GM18907 (cell line): ENCODE results near the gene TINAGL1.

Experiments used
- ATAC-seq: cut with Tn5 transposase; IDR thresholded peaks from one replicate; pipeline ENCODE4 v1.9.1; 2021; ENCODE audit warnings: mild to moderate bottlenecking, moderate library complexity; ENCODE audit not compliant: unreplicated experiment

TINAGL1 gene

DNA sequence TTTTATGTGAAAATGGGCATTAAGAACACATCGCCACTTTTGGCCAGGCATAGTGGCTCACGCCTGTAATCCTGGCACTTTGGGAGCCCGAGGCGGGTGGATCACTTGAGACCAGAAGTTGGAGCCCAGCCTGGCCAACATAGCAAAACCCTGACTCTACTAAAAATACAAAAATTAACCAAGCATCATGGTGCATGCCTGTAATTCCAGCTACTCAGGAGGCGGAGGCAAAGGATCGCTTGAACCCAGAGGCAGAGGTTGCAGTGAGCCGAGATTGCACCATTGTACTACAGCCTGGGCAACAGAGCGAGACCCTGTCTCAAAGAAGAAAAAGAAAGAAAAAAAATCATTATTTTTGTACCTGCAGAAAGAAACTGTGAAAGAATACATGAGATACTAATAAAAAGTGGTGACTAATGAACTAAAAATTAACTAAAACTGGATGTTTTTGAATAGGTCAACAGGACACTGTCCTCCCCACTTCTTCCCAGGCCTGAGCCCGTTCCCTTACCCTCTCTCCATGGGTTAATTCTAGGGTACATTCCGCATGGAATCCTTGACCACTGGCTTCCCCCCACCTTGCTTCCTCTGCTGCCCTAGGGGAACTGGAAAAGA lies 8.3 kb upstream of the TINAGL1 start:
- no peak for ATAC-seq

DNA sequence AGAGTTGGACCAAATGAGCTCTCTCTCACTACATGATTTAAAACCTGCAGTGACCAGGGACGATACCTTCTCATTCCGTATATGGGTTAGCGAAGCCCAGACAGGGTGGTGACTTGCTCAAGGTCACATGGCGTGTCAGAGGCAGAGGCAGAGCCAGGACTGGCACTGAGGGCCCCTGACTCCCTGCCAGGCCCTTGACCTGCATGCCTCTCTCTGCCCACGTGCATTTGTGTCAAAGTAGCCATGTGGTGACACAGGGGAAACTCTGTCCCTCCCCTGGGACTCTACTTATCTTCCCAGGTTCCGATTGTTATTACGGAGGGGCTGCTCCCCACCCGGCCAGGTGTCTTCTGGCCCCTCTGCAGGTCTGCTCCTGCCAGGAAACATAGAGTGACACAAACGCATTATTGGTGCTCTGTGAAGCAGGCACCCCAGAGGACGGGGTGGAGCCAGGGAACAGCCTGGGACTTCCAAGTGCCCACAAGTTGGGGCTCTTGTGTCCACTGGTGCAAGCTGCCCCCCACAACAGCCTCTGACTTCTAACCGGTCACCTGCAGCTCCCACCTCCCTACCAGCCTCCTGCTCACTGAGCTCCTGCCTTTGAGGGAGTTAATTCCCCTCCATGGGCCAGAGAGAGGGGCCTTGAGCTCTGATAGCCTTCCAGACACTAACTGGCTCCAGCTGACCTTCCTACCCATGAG lies 7.3 kb upstream of the TINAGL1 start:
- ATAC-seq = no peak

DNA sequence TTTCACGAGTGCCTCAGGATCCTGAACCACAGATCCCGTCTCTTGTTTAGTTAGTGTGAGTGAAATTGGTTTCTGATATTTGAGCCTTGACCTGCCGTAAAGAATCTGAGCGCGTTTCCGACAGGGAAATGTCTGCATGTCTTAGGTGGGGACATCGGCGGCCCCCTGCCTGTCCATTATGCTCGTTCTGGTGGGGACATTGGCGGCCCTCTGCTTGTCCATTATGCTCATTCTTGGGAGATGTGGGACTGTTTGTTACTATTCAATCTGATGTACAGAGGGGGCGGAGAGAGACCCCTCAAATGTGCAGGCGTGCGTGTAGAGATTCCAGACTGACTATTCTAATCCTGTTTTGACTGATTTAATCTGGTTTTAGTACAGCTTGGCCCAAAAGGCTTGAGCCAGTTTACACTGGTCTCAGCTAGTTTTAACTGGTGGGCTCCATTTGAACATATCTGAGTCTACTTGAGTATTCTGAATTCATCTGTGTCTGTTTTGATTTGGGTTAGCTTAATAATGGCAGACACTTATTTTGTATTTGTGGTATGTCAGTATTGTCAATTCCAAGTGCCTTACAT lies 6.6 kb upstream of the TINAGL1 start:
- ATAC-seq = no peak

DNA sequence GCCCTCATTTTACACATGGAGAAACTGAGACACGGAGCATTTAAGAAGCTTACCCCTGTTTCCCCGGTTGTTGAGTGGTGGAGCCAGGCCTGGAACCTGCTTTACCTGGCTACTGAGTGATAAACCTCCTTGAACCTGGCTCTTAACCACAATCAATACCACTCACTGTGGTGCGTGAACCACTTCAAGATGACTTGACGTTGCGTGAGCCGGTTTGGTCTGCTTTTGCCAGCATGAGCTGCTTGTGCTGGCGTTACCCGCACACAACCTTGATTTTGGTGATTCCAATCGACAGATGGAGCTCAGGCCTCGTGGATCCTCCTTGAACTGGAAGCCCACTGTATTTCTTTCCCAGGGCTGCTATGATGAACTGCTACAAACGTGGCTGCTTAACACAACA lies 6.1 kb upstream of the TINAGL1 start:
- no peak for ATAC-seq

DNA sequence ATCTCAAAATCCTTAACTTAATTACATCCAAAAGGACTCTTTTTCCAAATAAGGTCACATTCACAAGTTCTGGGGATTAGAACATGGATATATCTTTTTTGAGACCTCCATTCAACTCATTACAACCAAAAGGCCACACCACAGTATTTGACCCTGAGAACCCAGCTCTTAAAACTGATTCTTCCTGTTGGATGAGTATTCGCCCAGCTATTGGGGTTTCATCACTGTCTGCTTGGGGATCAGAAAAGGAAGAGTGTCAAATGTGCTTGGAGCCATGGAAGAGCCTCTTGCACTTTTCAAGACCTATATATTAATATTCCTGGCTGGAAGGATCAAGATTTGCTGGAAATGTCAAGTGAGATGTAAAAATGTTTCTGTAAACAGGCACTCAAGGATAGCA lies 5.4 kb upstream of the TINAGL1 start:
- no peak for ATAC-seq

DNA sequence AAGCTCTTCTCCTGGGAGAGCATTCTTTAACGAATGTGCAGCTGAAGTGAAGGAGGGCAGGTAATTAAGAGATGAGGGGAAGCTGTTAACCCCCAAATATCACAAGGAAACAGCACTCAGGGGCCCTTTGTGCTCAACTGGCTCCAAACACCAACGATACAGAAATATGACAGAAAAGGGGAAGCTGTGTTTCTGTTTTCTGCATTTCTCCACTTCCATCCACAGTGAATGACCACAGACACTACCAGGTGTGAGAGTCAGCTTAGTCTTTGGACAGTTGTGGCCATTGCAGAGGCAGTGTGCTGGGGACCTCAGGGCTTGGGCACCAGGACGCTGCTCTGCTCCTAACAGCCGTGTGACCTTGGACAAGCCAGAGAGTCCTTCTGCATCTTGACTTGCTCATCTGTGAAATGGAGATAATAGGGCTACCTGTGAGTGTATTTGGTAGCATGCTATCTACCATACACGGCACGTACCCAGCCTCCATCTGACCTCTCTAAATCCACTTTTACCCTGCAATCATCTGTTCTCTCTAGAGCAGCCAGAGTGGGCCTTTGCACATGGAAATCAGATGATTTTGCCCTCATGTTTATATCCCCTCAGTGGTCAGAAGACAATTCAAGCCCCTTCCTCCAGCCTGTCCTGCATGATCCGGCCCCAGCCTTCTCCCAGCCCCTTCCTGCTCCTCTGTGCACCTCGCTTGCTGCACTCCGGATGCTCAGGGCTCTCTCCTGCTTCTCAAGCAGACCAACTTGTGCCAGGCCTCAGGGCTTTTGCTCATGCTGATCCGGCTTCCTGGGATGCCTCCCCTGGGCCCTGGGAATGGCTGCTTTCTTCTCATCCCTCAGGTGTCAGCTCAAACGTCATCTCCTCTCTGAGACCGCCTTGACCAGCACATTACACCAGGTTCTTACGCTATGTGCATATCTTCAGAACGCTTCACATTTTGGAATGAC lies 4.7 kb upstream of the TINAGL1 start:
- no peak for ATAC-seq

DNA sequence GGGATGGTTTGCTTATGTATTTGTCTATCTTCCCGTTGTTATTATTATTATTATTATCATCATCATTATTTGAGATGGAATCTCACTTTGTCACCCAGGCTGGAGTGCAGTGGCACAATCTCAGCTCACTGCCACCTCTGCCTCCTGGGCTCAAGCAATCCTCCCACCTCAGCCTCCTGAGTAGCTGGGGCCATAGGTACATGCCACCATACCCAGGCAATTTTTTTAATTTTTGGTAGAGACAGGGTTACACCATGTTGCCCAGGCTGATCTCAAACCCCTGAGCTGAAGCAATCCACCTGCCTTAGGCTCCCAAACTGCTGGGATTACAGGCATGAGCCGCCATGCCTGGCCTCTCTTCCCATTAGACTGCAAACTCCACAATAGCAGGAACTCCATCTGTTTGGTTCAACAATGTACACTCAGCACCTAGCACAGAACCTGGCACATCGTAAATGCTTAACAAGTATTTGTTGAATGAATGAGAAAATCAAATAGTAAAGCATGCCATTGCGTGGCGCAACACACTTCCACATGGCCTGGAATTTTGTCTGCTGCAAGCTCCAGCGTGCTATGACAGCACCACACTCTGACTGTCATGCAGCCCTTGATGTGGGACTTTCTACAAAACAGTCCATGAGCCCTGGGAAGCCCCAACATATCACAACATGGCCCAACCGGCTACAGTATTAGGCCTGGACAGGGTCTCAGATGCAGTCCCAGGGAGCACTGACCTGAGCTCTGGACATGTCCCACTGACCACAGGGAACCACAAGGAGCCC lies 3.8 kb upstream of the TINAGL1 start:
- no peak for ATAC-seq

DNA sequence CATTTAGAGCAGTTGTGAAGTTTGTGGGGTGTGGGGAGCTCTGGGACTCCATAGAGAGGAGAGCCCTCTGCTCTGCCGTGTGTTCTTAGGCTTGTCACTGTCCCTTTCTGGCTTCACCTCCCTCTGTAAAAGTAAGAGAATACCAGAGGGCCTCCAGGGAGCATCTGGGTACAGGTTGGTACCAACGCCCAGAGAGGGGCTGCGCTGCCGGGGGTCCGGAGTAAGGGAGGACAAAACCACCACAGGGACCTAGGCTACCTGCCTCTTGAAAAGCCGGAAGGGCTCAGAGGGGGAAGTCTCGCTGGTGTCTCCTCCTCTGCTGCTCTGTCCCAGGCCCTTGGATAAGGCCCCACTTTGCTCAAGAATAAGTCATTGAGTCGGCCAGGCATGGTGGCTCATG lies 3.1 kb upstream of the TINAGL1 start:
- ATAC-seq = no peak

DNA sequence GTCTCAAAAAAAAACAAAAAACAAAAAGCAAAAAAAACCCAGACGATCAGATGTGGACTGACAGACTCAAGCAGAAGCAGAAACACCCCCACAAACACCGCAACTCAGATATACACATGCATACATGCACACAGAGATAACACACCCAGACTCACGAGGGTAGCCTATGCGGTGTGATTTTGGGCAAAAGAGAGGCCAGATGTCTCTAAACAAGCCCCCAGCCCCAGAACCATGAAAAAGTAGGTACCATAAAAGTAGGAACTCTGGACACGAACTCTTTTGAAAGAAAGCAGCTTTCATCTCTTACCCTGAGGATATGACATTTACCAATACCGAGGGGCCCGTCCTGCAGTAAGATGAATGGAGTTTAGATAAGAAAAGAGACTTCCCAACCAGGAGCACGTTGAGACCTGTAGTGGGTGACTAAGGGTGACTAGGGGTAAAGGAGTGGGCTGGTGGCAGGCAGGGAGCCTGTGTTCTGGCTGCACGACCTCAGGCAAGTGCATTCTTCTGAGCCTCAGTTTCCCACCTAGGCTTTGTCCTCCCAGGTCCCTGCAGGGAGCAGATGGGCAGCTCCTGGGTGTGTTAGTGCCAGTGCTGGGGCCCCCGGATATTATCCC lies 1.5 kb upstream of the TINAGL1 start:
- ATAC-seq = no peak

DNA sequence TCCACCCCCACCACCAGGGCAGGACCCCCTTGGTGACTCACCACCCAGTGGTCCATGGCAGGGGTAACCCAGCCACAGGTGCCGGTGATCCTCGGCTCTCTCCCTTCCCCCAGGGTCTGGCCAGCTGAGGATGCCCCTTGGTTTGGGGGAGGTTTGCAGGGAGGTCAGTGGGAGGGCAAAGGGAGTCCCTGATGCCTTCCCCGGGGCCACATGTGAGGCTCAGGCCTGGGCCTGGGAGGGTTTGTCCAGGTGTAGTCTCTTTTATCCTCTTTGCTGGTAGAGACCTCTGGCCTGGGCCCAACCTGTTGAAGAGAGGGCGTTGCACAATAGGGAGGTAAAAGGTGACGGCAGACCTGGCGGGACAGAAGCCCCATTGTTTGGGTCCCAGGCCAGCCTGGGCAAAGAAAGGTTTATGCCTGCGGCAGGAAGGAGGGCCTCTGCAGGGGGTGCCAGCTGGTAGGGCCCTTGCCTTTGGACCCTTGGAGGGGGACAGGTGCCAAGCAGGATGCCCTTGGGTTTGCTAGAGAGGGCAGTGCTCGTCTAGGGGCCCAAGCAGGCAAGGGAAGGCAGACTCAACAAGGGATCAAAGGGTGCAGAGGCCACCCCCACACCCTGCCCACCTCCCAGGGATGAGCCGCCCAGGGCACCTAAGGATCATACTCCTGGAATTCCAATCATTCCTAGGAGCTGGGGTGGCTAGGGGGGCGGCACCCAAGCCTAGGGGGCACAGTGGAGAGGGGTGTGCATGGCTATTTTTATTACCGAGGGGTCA lies 760 bp upstream of the TINAGL1 start:
- ATAC-seq = no peak

DNA sequence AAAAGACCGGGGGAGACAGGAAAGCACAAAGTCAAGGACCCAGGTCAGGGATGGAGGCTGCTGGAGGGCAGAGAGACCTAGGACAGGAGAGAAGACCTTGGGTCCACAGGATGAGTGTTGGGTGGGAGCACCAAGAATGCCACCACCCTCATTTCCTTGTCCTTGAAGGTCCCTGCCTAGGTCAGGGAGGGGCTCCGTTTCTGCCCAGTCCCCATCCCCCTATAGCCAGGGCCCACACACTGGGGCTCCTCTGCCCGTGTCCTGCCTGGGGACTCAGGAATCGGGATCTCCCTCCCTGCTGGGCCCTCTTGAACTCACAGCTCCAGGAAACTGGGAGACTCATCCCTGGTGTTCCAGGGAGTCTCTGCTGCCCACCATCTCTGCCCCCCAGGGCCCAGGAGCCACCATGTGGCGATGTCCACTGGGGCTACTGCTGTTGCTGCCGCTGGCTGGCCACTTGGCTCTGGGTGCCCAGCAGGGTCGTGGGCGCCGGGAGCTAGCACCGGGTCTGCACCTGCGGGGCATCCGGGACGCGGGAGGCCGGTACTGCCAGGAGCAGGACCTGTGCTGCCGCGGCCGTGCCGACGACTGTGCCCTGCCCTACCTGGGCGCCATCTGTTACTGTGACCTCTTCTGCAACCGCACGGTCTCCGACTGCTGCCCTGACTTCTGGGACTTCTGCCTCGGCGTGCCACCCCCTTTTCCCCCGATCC lies 584 bp downstream of the TINAGL1 start:
- no peak for ATAC-seq

DNA sequence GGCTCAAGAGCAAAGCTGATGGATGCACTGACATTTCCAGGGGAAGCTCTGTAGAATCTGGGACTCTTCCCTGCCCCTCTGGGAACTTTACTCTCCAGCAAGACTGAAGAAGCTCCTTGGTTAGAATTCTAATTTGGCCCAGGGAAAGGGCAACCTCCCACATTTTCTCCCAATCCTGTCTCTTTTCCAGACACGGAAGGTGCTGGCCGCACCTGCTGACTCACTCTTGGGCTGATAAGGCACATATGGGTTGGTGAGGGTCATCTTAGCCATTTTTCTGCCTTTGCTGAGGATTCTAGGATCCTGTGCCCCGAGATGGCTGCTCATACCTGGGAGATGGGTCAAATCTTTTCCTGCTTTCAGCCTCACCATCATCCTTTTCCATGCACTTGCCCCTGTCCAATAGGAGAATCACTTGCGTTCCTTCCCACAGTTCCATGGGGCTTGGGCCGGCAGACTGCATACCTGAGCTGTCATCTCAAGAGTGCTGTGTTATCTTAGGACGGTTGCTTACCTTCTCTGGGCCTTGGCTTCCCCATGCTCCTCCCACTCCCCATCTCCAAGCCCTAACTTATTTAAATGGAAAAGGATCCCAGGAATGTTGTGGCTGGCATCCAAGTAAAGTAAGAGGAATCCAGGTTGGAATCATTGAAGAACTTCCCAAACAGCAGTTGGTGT lies 1.3 kb downstream of the TINAGL1 start:
- ATAC-seq = no peak

DNA sequence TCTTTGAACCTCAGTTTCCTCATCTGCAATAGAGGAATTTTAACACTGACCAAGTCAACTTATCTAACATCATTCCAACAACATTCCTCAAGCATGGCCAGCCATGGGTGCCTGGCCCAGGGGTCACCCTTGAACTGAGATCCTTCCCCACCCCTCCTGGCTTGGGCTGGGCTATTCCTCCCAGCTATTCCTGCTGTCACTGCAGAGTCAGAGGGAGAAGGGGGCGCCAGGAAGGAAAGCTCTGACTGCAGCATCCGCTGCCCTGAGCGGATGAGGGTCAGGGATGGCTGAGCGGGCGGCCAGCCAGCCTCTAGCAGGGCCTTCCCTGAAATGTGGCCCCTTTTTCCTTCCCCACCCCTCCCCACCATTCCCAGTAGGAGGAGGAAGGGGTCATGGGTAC lies 3.1 kb downstream of the TINAGL1 start:
- no peak for ATAC-seq

DNA sequence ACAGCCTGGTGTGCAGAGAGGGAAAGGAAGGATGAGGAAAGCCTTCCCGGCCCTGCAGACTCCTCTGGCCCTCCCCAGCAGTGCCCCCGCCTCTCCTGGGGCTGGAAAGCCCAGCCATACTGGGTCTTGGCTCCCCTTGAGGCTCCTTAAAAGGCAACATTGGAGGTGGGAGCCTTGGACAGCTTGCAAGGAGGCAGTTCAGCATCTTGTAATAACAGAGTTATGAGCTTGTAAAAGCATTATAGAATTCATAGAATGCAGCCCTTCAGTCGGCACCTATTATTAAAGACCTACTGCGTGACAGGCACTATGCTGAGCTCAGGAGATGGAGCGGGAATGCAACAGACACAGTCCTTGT lies 4.2 kb downstream of the TINAGL1 start:
- no peak for ATAC-seq

DNA sequence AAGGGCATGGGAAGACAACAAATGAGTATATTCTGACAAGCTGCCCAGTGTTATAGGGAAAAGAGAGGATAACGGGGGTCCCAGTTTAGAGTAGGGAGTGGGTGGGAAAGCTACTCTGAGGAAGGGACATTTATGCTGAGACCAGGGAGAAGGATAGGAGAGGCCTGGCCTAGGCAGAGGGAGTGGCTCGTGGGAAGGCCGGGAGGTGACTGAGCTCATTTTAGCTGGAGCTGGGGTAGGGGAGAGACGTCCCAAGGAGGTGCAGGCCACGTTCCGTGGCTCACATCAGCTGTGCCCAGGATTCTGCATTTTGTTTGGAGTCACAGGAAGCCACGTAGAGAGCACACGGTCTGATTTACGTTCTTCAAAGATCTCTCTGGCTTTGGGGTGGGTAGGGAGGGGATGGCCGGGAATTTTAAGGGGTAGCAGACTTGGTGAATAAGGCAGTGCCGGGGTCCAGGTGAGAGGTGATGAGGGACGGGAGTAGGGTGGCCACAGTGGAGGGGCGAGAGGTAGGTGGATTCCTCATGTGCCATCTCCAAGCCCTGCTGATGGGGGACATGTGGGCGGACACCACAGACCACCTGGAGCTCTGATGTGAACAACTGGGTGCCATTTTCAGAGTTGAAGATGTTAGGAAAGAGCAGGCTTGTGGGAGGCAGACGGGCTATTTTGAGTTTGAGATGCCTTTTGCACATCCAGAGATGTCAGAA lies 4.7 kb downstream of the TINAGL1 start:
- no peak for ATAC-seq

DNA sequence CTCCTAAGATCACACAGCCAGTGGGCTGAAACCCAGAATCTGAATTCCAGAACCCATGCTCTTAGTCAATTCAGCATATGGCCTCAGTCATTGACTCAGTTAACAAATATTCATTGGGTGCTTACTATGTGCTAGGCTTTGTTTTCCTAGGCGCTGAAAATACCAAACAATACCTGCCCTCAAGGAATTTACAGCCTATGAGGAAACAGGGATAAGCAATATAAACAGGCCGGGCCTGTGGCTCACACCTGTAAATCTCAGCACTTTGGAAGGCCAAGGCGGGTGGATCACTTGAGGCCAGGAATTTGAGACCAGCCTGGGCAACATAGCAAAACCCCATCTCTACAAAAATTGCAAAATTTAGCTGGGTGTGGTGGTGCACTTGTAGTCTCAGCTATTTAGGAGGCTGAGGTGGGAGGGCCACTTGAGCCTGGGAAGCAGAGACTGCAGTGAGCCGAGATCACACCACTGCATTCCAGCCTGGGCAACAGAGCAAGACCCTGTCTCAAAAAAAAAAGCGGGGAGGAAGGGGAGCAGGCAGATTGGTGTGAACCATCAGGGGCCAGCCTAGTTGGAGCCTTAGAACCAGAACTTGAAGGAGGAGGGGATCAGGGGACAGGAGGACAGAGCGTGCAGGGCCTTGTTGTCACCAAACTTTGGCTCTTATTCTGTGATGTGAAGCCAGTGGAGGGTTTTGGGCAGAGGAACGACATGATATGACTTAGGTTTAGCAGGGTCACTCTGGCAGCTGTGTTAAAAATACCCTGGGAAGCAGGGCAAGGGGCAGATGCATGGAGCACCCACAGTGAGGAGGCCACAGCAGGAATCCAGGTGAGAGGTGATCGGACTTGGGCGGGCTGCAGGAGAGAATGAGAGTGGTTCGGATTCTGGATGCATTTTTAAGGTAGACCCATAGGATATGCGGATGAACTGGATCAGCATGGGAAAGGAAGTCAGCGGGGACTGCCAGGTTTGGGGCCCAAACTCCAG lies 5.8 kb downstream of the TINAGL1 start:
- no peak for ATAC-seq
